Stimulated activated naive CD8-positive, alpha-beta T cell treated with anti-CD3 and anti-CD28 coated beads, Interleukin-15, Interleukin-2, amounts not matched to agents 100 ng/mL and 50 ng/mL, for 24 hours (primary cell): ENCODE measurements around the gene ARF3.

Experiments
- H3K27ac Mint-ChIP-seq: one replicate; pipeline ENCODE4 v1.8.0; 2021; ENCODE audit warnings: mild to moderate bottlenecking, mixed read lengths
- H3K27me3 Mint-ChIP-seq: one replicate; pipeline ENCODE4 v1.8.0; 2021; ENCODE audit warnings: mixed read lengths
- H3K36me3 Mint-ChIP-seq: one replicate; pipeline ENCODE4 v1.8.0; 2021; ENCODE audit warnings: low read depth, mixed read lengths
- H3K4me1 Mint-ChIP-seq: one replicate; pipeline ENCODE4 v1.8.0; 2021; ENCODE audit warnings: low read depth, mixed read lengths
- H3K4me3 Mint-ChIP-seq: one replicate; pipeline ENCODE4 v1.8.0; 2021; ENCODE audit warnings: mild to moderate bottlenecking, mixed read lengths
- H3K9me3 Mint-ChIP-seq: one replicate; pipeline ENCODE4 v1.8.0; 2021; ENCODE audit warnings: mixed read lengths

Gene ARF3

DNA sequence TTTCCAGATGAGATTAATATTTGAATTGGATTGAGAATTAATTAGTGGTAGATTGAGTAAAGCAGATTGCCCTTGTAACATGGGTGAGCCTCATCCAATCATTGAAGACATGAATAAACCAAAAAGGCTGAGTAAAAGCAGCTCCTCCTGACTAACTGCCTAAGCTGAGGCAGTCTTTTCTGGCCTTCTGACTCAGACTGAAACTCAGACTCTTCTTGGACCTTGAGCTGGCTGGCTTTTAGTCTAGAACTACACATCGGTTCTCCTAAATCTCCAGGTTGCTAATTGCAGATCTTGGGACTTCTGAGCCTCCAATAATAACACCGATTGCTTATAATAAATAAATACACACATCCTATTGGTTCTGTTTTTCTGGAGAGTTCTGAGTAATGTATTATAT lies 56.0 kb downstream of the ARF3 start:
- no peaks in the 10 kb centered on the region for H3K36me3 Mint-ChIP-seq
- H3K27ac Mint-ChIP-seq = no peak overlapping the region
- peaks cover 7% of the 10 kb centered on the region for H3K27me3 Mint-ChIP-seq
- H3K4me1 Mint-ChIP-seq = peaks cover 6% of the 10 kb centered on the region
- H3K9me3 Mint-ChIP-seq = no peaks in the 10 kb centered on the region
- no peak overlapping the region for H3K4me3 Mint-ChIP-seq

DNA sequence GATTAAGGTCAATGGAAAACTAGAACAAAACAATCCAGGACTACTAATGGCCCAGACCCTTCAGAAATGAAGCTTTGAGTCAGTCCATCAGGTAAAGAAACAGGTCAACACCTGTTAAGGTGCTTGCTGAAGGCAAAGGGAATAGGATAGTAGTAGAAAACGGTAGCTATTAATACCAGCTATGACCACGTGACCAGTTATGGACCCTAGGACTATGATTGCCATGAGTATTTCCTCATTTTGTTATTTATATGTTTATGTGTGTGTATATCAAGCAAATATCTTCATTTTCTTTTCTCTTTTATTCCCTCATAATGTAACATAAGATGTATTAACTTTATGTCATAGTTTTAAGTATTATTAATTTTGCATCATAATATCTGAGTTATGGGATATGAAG lies 57.6 kb downstream of the ARF3 start:
- no peaks in the 10 kb centered on the region for H3K9me3 Mint-ChIP-seq
- H3K4me1 Mint-ChIP-seq = peaks cover 6% of the 10 kb centered on the region
- H3K27me3 Mint-ChIP-seq = peaks cover 7% of the 10 kb centered on the region
- no peak overlapping the region for H3K4me3 Mint-ChIP-seq
- H3K27ac Mint-ChIP-seq = no peak overlapping the region
- H3K36me3 Mint-ChIP-seq = no peaks in the 10 kb centered on the region

GRCh38 chr12:48894271-48894670 lies 63.0 kb downstream of the ARF3 start:
- Mint-ChIP-seq H3K36me3 (no peaks in the 10 kb centered on the region), H3K4me1 (peaks cover 3% of the 10 kb centered on the region), H3K9me3 (no peaks in the 10 kb centered on the region), H3K4me3 (no peak overlapping the region), H3K27me3 (peaks cover 25% of the 10 kb centered on the region), H3K27ac (no peak overlapping the region)

GRCh38 chr12:48890657-48891418 lies 66.4 kb downstream of the ARF3 start:
- peaks cover 18% of the 10 kb centered on the region for H3K27me3 Mint-ChIP-seq
- no peaks in the 10 kb centered on the region for H3K36me3 Mint-ChIP-seq
- H3K9me3 Mint-ChIP-seq = no peaks in the 10 kb centered on the region
- H3K4me1 Mint-ChIP-seq = peaks cover 3% of the 10 kb centered on the region
- H3K4me3 Mint-ChIP-seq = no peak overlapping the region
- H3K27ac Mint-ChIP-seq = no peak overlapping the region

- Mint-ChIP-seq H3K27ac (no peak overlapping the region), H3K4me1 (peaks cover 3% of the 10 kb centered on the region), H3K9me3 (no peaks in the 10 kb centered on the region), H3K27me3 (peaks cover 18% of the 10 kb centered on the region), H3K4me3 (no peak overlapping the region), H3K36me3 (no peaks in the 10 kb centered on the region)
These were observed 67.6 kb downstream of the ARF3 start for GRCh38 chr12:48889679-48890078.
